GM23338 (cell line): ENCODE data around the gene DGKD. TPM values are rescaled to one million over a fixed set of nuclear protein-coding genes. Genes with fewer than 3 reads are reported as not detected.

Experiments
- ATAC-seq: fragments of 200-7000 bp; cut with Tn5 transposase; 3 replicates; pipeline ENCODE4 v1.9.1; 2020
- DNase-seq: peaks from one replicate; pipeline ENCODE4 v3.0.0-alpha.2; 2015; ENCODE audit warnings: low spot score
- H2AFZ ChIP-seq: fragments of 200-600 bp; sonication (generic); 2 replicates; pipeline ENCODE4 v1.8.0; 2016; ENCODE audit warnings: antibody characterized with exemption, mild to moderate bottlenecking, moderate library complexity
- H3F3A ChIP-seq: fragments of 200-600 bp; sonication (generic); replicated peaks from 2 replicates; pipeline ENCODE4 v1.8.0; 2017; ENCODE audit warnings: antibody characterized with exemption, mixed run types, low read depth
- H3K27ac ChIP-seq: fragments of 200-600 bp; sonication (generic); 2 replicates; pipeline ENCODE4 v1.6.1; 2016; ENCODE audit warnings: low read depth
- H3K27me3 ChIP-seq: fragments of 200-600 bp; sonication (generic); 2 replicates; pipeline ENCODE4 v1.8.0; 2016; ENCODE audit warnings: mild to moderate bottlenecking, mixed run types, moderate library complexity; ENCODE audit not compliant: insufficient read depth
- H3K36me3 ChIP-seq: fragments of 200-600 bp; sonication (generic); 2 replicates; pipeline ENCODE4 v1.8.0; 2016; ENCODE audit warnings: mild to moderate bottlenecking; ENCODE audit not compliant: insufficient read depth
- H3K4me1 ChIP-seq: fragments of 200-600 bp; sonication (generic); 2 replicates; pipeline ENCODE4 v1.8.0; 2016; ENCODE audit warnings: mild to moderate bottlenecking, moderate library complexity; ENCODE audit not compliant: insufficient read depth
- H3K4me2 ChIP-seq: fragments of 200-600 bp; sonication (generic); 2 replicates; pipeline ENCODE4 v1.7.1; 2017; ENCODE audit warnings: mixed run types
- H3K4me3 ChIP-seq: fragments of 200-600 bp; sonication (generic); 2 replicates; pipeline ENCODE4 v1.6.1; 2016; ENCODE audit warnings: mixed run types
- H3K79me2 ChIP-seq: fragments of 200-600 bp; sonication (generic); replicated peaks from 2 replicates; pipeline ENCODE4 v1.8.0; 2017; ENCODE audit warnings: mild to moderate bottlenecking; ENCODE audit not compliant: insufficient read depth
- H3K9me2 ChIP-seq: fragments of 200-600 bp; sonication (generic); 2 replicates; pipeline ENCODE4 v1.8.0; 2017; ENCODE audit not compliant: insufficient read depth
- H4K20me1 ChIP-seq: fragments of 200-600 bp; sonication (generic); replicated peaks from 2 replicates; pipeline ENCODE4 v1.8.0; 2017; ENCODE audit warnings: mild to moderate bottlenecking; ENCODE audit not compliant: insufficient read depth
- H3K27ac Mint-ChIP-seq: 2 replicates; pipeline ENCODE4 v1.8.0; 2020; ENCODE audit warnings: inconsistent platforms, mild to moderate bottlenecking, moderate library complexity, mixed read lengths
- H3K27me3 Mint-ChIP-seq: 3 replicates; pipeline ENCODE4 v1.8.0; 2022; ENCODE audit warnings: low read depth, mild to moderate bottlenecking, moderate library complexity, mixed read lengths, inconsistent platforms; ENCODE audit not compliant: insufficient read depth, poor library complexity
- H3K36me3 Mint-ChIP-seq: 3 replicates; pipeline ENCODE4 v1.8.0; 2021; ENCODE audit warnings: low read depth, mild to moderate bottlenecking, inconsistent platforms, moderate library complexity, mixed read lengths
- H3K4me1 Mint-ChIP-seq: 3 replicates; pipeline ENCODE4 v1.8.0; 2020; ENCODE audit warnings: mild to moderate bottlenecking, inconsistent platforms, mixed read lengths
- H3K4me3 Mint-ChIP-seq: 3 replicates; pipeline ENCODE4 v1.8.0; 2021; ENCODE audit warnings: moderate library complexity, mild to moderate bottlenecking, inconsistent platforms, mixed read lengths
- H3K9me3 Mint-ChIP-seq: 3 replicates; pipeline ENCODE4 v1.8.0; 2020; ENCODE audit warnings: moderate library complexity, mild to moderate bottlenecking, inconsistent platforms, mixed read lengths
- CREB1 ChIP-seq: fragments of 250-450 bp; sonication (Bioruptor Pico); IDR thresholded peaks from 2 replicates; pipeline ENCODE4 v1.5.0; 2020; ENCODE audit warnings: low read depth, mild to moderate bottlenecking, moderate library complexity
- EZH2phosphoT487 ChIP-seq: fragments of 200-600 bp; sonication (generic); IDR thresholded peaks from one replicate; pipeline ENCODE4 v1.8.1; 2018; ENCODE audit warnings: antibody characterized with exemption; ENCODE audit not compliant: unreplicated experiment
- NANOG ChIP-seq: IDR thresholded peaks from 2 replicates; pipeline ENCODE4 v1.6.1; 2016; ENCODE audit warnings: antibody characterized with exemption, borderline replicate concordance
- POLR2AphosphoS5 ChIP-seq: IDR thresholded peaks from 2 replicates; pipeline ENCODE4 v1.6.1; 2016; ENCODE audit warnings: antibody characterized with exemption, low read depth
- STAT1 ChIP-seq: IDR thresholded peaks from one replicate; pipeline ENCODE4 v1.6.1; 2016; ENCODE audit warnings: antibody characterized with exemption; ENCODE audit not compliant: unreplicated experiment
- ZNF331 ChIP-seq: fragments of 250-450 bp; sonication (Bioruptor Pico); IDR thresholded peaks from 2 replicates; pipeline ENCODE4 v1.5.0; 2020; ENCODE audit warnings: low read depth, mild to moderate bottlenecking, moderate library complexity
- ZNF462 ChIP-seq: fragments of 250-450 bp; sonication (Bioruptor Pico); IDR thresholded peaks from 2 replicates; pipeline ENCODE4 v1.5.0; 2020; ENCODE audit warnings: mild to moderate bottlenecking, moderate library complexity
- polyA plus RNA-seq: library from polyadenylated mRNA; unstranded; fragments of >200 nt; fragmentation: Nextera tagmentation; extraction: Ambion mirVana; gene quantifications from 2 replicates; pipeline ENCODE4 v1.2.1, GENCODE V29; 2016
- total RNA-seq: library from RNA; depleted of rRNA; stranded (reverse); fragments of >200 nt; shearing (Covaris generic); gene quantifications from 2 replicates; pipeline ENCODE4 v1.2.3, GENCODE V29; 2014
- TF ChIP-seq, protein P1 (sequence below): IDR thresholded peaks from one replicate; pipeline ENCODE4 v1.6.1; 2018; ENCODE audit warnings: antibody characterized with exemption; ENCODE audit not compliant: unreplicated experiment
- TF ChIP-seq, protein P2 (sequence below): IDR thresholded peaks from 2 replicates; pipeline ENCODE4 v1.6.1; 2016; ENCODE audit warnings: antibody characterized with exemption
- TF ChIP-seq, protein P3 (sequence below), 2 experiments: fragments of 200-600 bp in 1 of 2; sonication (generic) in 1 of 2; conservative IDR thresholded peaks; 2 replicates each; pipeline versions ENCODE4 v1.5.1 to v1.6.1; 2016 to 2017; ENCODE audit warnings: antibody characterized with exemption in 2 of 2, low read depth in 2 of 2, mild to moderate bottlenecking in 2 of 2, moderate library complexity in 1 of 2

Gene DGKD
- total and polyA plus RNA-seq, 2 experiments from 2014 or later: 11.1 to 23.4 TPM

- Histone ChIP-seq H3K4me3 (no peak overlapping the region), H3K4me2 (no peak overlapping the region), H3K27ac (no peak overlapping the region), H3K4me1 (no peaks in the 10 kb centered on the region), H4K20me1 (no peaks in the 10 kb centered on the region), H3K27me3 (no peaks in the 10 kb centered on the region), H3F3A (no peaks in the 10 kb centered on the region), H3K79me2 (no peaks in the 10 kb centered on the region), H3K9me2 (no peaks in the 10 kb centered on the region), H2AFZ (no peak overlapping the region), H3K36me3 (peaks cover 6% of the 10 kb centered on the region; the same call in 1 of the 2 replicates)
- peaks cover 19% of the 10 kb centered on the region for H3K9me3 Mint-ChIP-seq
- H3K27me3 Mint-ChIP-seq: peaks cover 3% of the 10 kb centered on the region
- H3K36me3 Mint-ChIP-seq: peaks cover 43% of the 10 kb centered on the region
- ATAC-seq (no peak), DNase-seq (no peak)
- H3K27ac Mint-ChIP-seq: no peak overlapping the region
- H3K4me1 Mint-ChIP-seq: no peaks in the 10 kb centered on the region
- TF ChIP-seq STAT1: no peak
- H3K4me3 Mint-ChIP-seq: no peak overlapping the region
Measured at GRCh38 chr2:233482616-233483015, 128.3 kb downstream of the DGKD start.

DNA sequence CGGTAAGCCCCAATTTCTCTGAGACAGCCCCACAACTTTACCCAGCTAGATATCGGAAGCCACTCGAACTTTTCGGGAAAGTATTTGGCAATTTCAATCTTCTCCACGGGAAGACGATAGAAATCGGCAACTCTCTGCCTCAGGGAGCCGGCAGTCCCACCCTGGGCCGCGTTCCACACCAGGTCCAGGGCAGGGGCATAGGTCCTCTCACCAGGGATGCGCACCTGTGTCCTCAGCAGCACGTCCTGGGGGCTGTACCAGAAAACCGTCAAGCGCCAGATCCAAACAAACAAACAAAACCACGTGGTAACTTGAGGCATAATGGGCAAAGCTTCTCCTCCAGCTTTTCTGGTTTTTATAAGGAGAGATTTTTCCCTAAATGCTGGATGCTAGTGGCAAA is 131.4 kb downstream of the DGKD start:
- DNase-seq: no peak
- Histone ChIP-seq H3K4me2 (no peak overlapping the region), H3K79me2 (no peaks in the 10 kb centered on the region), H3K27me3 (no peaks in the 10 kb centered on the region), H3K27ac (no peak overlapping the region), H3K4me1 (no peaks in the 10 kb centered on the region), H3K4me3 (no peak overlapping the region), H2AFZ (no peak overlapping the region), H3F3A (no peaks in the 10 kb centered on the region), H4K20me1 (no peaks in the 10 kb centered on the region), H3K36me3 (peaks cover 6% of the 10 kb centered on the region; the same call in 1 of the 2 replicates), H3K9me2 (no peaks in the 10 kb centered on the region)
- Mint-ChIP-seq H3K4me1 (no peaks in the 10 kb centered on the region), H3K36me3 (peaks cover 43% of the 10 kb centered on the region), H3K27ac (no peak overlapping the region), H3K4me3 (no peak overlapping the region), H3K27me3 (peaks cover 3% of the 10 kb centered on the region), H3K9me3 (peaks cover 19% of the 10 kb centered on the region)
- no peak for ATAC-seq
- TF ChIP-seq ZNF462 (CRISPR knock-in tag) (no peak), NANOG (no peak), ZNF331 (no peak), STAT1 (no peak), POLR2AphosphoS5 (no peak), EZH2phosphoT487 (no peak), CREB1 (no peak)
- TF ChIP-seq, protein P1, sequence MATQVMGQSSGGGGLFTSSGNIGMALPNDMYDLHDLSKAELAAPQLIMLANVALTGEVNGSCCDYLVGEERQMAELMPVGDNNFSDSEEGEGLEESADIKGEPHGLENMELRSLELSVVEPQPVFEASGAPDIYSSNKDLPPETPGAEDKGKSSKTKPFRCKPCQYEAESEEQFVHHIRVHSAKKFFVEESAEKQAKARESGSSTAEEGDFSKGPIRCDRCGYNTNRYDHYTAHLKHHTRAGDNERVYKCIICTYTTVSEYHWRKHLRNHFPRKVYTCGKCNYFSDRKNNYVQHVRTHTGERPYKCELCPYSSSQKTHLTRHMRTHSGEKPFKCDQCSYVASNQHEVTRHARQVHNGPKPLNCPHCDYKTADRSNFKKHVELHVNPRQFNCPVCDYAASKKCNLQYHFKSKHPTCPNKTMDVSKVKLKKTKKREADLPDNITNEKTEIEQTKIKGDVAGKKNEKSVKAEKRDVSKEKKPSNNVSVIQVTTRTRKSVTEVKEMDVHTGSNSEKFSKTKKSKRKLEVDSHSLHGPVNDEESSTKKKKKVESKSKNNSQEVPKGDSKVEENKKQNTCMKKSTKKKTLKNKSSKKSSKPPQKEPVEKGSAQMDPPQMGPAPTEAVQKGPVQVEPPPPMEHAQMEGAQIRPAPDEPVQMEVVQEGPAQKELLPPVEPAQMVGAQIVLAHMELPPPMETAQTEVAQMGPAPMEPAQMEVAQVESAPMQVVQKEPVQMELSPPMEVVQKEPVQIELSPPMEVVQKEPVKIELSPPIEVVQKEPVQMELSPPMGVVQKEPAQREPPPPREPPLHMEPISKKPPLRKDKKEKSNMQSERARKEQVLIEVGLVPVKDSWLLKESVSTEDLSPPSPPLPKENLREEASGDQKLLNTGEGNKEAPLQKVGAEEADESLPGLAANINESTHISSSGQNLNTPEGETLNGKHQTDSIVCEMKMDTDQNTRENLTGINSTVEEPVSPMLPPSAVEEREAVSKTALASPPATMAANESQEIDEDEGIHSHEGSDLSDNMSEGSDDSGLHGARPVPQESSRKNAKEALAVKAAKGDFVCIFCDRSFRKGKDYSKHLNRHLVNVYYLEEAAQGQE: no peak
- TF ChIP-seq, protein P2, sequence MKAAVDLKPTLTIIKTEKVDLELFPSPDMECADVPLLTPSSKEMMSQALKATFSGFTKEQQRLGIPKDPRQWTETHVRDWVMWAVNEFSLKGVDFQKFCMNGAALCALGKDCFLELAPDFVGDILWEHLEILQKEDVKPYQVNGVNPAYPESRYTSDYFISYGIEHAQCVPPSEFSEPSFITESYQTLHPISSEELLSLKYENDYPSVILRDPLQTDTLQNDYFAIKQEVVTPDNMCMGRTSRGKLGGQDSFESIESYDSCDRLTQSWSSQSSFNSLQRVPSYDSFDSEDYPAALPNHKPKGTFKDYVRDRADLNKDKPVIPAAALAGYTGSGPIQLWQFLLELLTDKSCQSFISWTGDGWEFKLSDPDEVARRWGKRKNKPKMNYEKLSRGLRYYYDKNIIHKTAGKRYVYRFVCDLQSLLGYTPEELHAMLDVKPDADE: no peak
- TF ChIP-seq, protein P3, sequence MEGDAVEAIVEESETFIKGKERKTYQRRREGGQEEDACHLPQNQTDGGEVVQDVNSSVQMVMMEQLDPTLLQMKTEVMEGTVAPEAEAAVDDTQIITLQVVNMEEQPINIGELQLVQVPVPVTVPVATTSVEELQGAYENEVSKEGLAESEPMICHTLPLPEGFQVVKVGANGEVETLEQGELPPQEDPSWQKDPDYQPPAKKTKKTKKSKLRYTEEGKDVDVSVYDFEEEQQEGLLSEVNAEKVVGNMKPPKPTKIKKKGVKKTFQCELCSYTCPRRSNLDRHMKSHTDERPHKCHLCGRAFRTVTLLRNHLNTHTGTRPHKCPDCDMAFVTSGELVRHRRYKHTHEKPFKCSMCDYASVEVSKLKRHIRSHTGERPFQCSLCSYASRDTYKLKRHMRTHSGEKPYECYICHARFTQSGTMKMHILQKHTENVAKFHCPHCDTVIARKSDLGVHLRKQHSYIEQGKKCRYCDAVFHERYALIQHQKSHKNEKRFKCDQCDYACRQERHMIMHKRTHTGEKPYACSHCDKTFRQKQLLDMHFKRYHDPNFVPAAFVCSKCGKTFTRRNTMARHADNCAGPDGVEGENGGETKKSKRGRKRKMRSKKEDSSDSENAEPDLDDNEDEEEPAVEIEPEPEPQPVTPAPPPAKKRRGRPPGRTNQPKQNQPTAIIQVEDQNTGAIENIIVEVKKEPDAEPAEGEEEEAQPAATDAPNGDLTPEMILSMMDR (conservative IDR thresholded peaks at IDR 0.05; ENCODE audit: low read depth in 2 of 2): no peak
